Measurements from ENCODE around the gene SPNS2. TPM values are rescaled to one million over a fixed set of nuclear protein-coding genes. Genes with fewer than 3 reads are reported as not detected.

SPNS2 gene
- polyA plus RNA-seq, 3 donors, result 0.23 to 0.33 TPM; not detected in 1

DNA sequence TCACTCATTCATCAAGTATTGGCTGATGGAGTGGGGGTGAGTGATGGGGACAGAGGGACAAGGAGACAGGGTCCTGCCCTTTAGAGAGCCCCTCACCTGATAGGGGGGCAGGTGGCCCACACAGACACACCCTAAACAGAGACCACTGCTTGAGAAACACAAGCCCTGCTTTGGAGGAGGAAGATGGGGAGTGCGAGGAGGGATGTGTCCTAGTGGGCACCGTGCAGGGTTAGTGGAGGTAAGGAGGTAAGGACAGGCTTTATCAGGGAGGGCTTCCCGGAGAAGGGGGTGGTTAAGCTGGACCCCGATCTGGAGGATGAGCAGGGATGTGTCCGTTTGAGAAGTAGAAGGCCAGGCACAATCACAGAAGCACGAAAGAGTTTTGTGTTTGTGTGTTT lies 77.5 kb downstream of the SPNS2 start:
- no peak for DNase-seq
- Mint-ChIP-seq H3K36me3 (no peaks in the 10 kb centered on the region), H3K27me3 (ENCODE audit: low read depth in 3 of 3) (peaks cover 0 to 21% (median 14%) of the 10 kb centered on the region in 3 donors), H3K4me1 (no peaks in the 10 kb centered on the region), H3K4me3 (no peak overlapping the region), H3K27ac (no peak overlapping the region), H3K9me3 (peaks cover 0 to 3% (median 0%) of the 10 kb centered on the region in 7 donors)
- no peak overlapping the region for H2AFZ ChIP-seq (ENCODE audit: insufficient read depth, low read depth, low read length, poor library complexity, severe bottlenecking)
- no peaks in the 10 kb centered on the region for H3K79me2 ChIP-seq (ENCODE audit: insufficient read depth, low read length)
- TF ChIP-seq CTCF (IDR thresholded peaks at IDR 0.05), result no peak
- no peaks in the 10 kb centered on the region for H3K27me3 ChIP-seq (ENCODE audit: control insufficient read depth in 2 of 2, insufficient read depth in 2 of 2, low read length in 2 of 2)
- no peaks in the 10 kb centered on the region for H3K4me1 ChIP-seq (ENCODE audit: control insufficient read depth in 1 of 2, insufficient read depth in 2 of 2, low read length in 2 of 2)
- H3K36me3 ChIP-seq (replicated peaks in 1 of 2; ENCODE audit: control insufficient read depth in 1 of 2, insufficient read depth in 2 of 2, low read length in 2 of 2), result no peaks in the 10 kb centered on the region
- intact Hi-C loops (cut with micrococcal nuclease), result no loop called here
- no peak overlapping the region for H3K4me2 ChIP-seq (replicated peaks; ENCODE audit: extremely low read depth, low read length, poor library complexity, severe bottlenecking)
- no peak overlapping the region for H3K9ac ChIP-seq (ENCODE audit: insufficient read depth, low read length, poor library complexity, severe bottlenecking)
- no peaks in the 10 kb centered on the region for H3K9me3 ChIP-seq (replicated peaks in 1 of 2; ENCODE audit: control insufficient read depth in 1 of 2, insufficient read depth in 1 of 2, low read length in 2 of 2)
- H4K20me1 ChIP-seq (ENCODE audit: insufficient read depth, low read length), result no peaks in the 10 kb centered on the region
- H3K4me3 ChIP-seq (replicated peaks in 1 of 3; ENCODE audit: low read depth in 2 of 3, low read length in 3 of 3), result no peak overlapping the region
- WGBS (ENCODE audit: insufficient coverage), result 84% methylated on average over 6 of the region's 6 CpGs
- no peak overlapping the region for H3K27ac ChIP-seq (ENCODE audit: low read depth in 1 of 2, low read length in 2 of 2)

DNA sequence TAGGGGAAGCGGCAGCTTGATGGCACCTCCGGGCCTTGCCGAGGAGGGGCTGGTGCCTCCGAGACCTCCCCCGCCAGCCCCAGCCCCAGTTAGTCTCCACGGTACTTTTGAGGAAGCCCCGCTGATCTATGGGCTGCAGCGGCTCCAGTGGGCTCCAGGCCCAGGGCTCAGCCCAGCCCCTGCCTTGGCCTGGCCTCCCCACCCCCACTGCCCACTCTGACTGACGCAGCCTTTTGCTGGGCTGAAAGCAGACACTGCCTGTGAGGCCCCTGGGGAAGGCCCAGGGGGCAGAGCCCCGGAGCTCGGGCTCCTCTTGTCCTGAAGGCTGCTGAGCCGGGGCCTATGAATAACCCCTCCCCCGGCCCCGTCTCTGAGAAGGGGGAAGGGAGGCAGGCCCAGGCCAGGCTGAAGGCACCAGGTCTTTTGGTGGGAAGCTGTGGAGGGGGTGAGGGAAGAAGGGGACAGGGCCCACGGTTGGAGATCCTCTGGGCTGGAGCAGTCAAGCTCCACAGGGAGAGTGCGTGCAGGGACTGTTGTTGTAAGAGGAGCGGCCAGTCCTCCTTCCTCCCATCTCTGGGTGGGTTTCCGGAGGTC lies 78.1 kb downstream of the SPNS2 start:
- H2AFZ ChIP-seq (ENCODE audit: insufficient read depth, low read depth, low read length, poor library complexity, severe bottlenecking), result no peak overlapping the region
- Mint-ChIP-seq H3K4me3 (no peak overlapping the region), H3K9me3 (peaks cover 0 to 3% (median 0%) of the 10 kb centered on the region in 7 donors), H3K27me3 (ENCODE audit: low read depth in 3 of 3) (peaks cover 5 to 26% (median 13%) of the 10 kb centered on the region in 3 donors), H3K4me1 (no peaks in the 10 kb centered on the region), H3K36me3 (no peaks in the 10 kb centered on the region), H3K27ac (no peak overlapping the region)
- no peak overlapping the region for H3K4me3 ChIP-seq (replicated peaks in 1 of 3; ENCODE audit: low read depth in 2 of 3, low read length in 3 of 3)
- TF ChIP-seq CTCF (IDR thresholded peaks at IDR 0.05), result no peak
- no peaks in the 10 kb centered on the region for H4K20me1 ChIP-seq (ENCODE audit: insufficient read depth, low read length)
- no peaks in the 10 kb centered on the region for H3K36me3 ChIP-seq (replicated peaks in 1 of 2; ENCODE audit: control insufficient read depth in 1 of 2, insufficient read depth in 2 of 2, low read length in 2 of 2)
- intact Hi-C loops (cut with micrococcal nuclease), result no loop called here
- 59% methylated on average over 12 of the region's 18 CpGs for WGBS (ENCODE audit: insufficient coverage)
- H3K27ac ChIP-seq (ENCODE audit: low read depth in 1 of 2, low read length in 2 of 2), result no peak overlapping the region
- H3K4me1 ChIP-seq (ENCODE audit: control insufficient read depth in 1 of 2, insufficient read depth in 2 of 2, low read length in 2 of 2), result no peaks in the 10 kb centered on the region
- H3K9me3 ChIP-seq (replicated peaks in 1 of 2; ENCODE audit: control insufficient read depth in 1 of 2, insufficient read depth in 1 of 2, low read length in 2 of 2), result no peaks in the 10 kb centered on the region
- no peak overlapping the region for H3K4me2 ChIP-seq (replicated peaks; ENCODE audit: extremely low read depth, low read length, poor library complexity, severe bottlenecking)
- no peak for DNase-seq
- peaks cover 0 to 5% of the 10 kb centered on the region in 2 donors for H3K27me3 ChIP-seq (ENCODE audit: control insufficient read depth in 2 of 2, insufficient read depth in 2 of 2, low read length in 2 of 2)
- no peak overlapping the region for H3K9ac ChIP-seq (ENCODE audit: insufficient read depth, low read length, poor library complexity, severe bottlenecking)
- H3K79me2 ChIP-seq (ENCODE audit: insufficient read depth, low read length), result no peaks in the 10 kb centered on the region
